Measurements from ENCODE around the gene NFATC3.

The NFATC3 gene

GRCh38 chr16:68273459-68273858, 188.3 kb downstream of the NFATC3 start:
- Histone ChIP-seq H3K4me1 (ENCODE audit: insufficient read depth, poor library complexity, severe bottlenecking) (peaks cover 23% of the 10 kb centered on the region), H3K27me3 (ENCODE audit: insufficient read depth, poor library complexity, severe bottlenecking) (no peaks in the 10 kb centered on the region), H3K4me3 (ENCODE audit: severe bottlenecking) (no peak overlapping the region), H3K36me3 (ENCODE audit: low read depth) (peaks cover 32% of the 10 kb centered on the region), H3K27ac (ENCODE audit: poor library complexity, severe bottlenecking) (no peak overlapping the region), H3K9me3 (ENCODE audit: severe bottlenecking) (no peaks in the 10 kb centered on the region)
- ATAC-seq (ENCODE audit: low read depth), result no peak
- no peak for TF ChIP-seq CTCF (IDR thresholded peaks at IDR 0.05; ENCODE audit: poor library complexity, severe bottlenecking)
- no peak for DNase-seq (ENCODE audit: low spot score)

GRCh38 chr16:68273896-68274295, 188.7 kb downstream of the NFATC3 start:
- peaks cover 23% of the 10 kb centered on the region for H3K4me1 ChIP-seq (ENCODE audit: insufficient read depth, poor library complexity, severe bottlenecking)

GRCh38 chr16:68274441-68274840, 189.3 kb downstream of the NFATC3 start:
- Histone ChIP-seq H3K9me3 (ENCODE audit: severe bottlenecking) (no peaks in the 10 kb centered on the region), H3K27ac (ENCODE audit: poor library complexity, severe bottlenecking) (no peak overlapping the region), H3K4me1 (ENCODE audit: insufficient read depth, poor library complexity, severe bottlenecking) (peaks cover 23% of the 10 kb centered on the region), H3K27me3 (ENCODE audit: insufficient read depth, poor library complexity, severe bottlenecking) (no peaks in the 10 kb centered on the region), H3K36me3 (ENCODE audit: low read depth) (peaks cover 36% of the 10 kb centered on the region), H3K4me3 (ENCODE audit: severe bottlenecking) (no peak overlapping the region)
- DNase-seq (ENCODE audit: low spot score) (no peak), ATAC-seq (ENCODE audit: low read depth) (no peak)
- no peak for TF ChIP-seq CTCF (IDR thresholded peaks at IDR 0.05; ENCODE audit: poor library complexity, severe bottlenecking)

More at GRCh38 chr16:68273896-68274295, 188.7 kb downstream of the NFATC3 start:
- peaks cover 30% of the 10 kb centered on the region for H3K36me3 ChIP-seq (ENCODE audit: low read depth)
- no peaks in the 10 kb centered on the region for H3K9me3 ChIP-seq (ENCODE audit: severe bottlenecking)
- H3K4me3 ChIP-seq (ENCODE audit: severe bottlenecking), result no peak overlapping the region
- no peak for TF ChIP-seq CTCF (IDR thresholded peaks at IDR 0.05; ENCODE audit: poor library complexity, severe bottlenecking)
- ATAC-seq (ENCODE audit: low read depth) (peak; percentile 48; the same call in 1 of the 3 replicates), DNase-seq (ENCODE audit: low spot score) (no peak)
- no peaks in the 10 kb centered on the region for H3K27me3 ChIP-seq (ENCODE audit: insufficient read depth, poor library complexity, severe bottlenecking)
- H3K27ac ChIP-seq (ENCODE audit: poor library complexity, severe bottlenecking), result no peak overlapping the region

- Histone ChIP-seq H3K4me1 (ENCODE audit: insufficient read depth, poor library complexity, severe bottlenecking) (peaks cover 23% of the 10 kb centered on the region), H3K9me3 (ENCODE audit: severe bottlenecking) (no peaks in the 10 kb centered on the region), H3K4me3 (ENCODE audit: severe bottlenecking) (no peak overlapping the region), H3K36me3 (ENCODE audit: low read depth) (peaks cover 40% of the 10 kb centered on the region), H3K27me3 (ENCODE audit: insufficient read depth, poor library complexity, severe bottlenecking) (no peaks in the 10 kb centered on the region), H3K27ac (ENCODE audit: poor library complexity, severe bottlenecking) (no peak overlapping the region)
- peak; percentile 53; the same call in 2 of the 3 replicates for ATAC-seq (ENCODE audit: low read depth)
- DNase-seq (ENCODE audit: low spot score), result no peak
- TF ChIP-seq CTCF (IDR thresholded peaks at IDR 0.05; ENCODE audit: poor library complexity, severe bottlenecking), result no peak
Observed at GRCh38 chr16:68275611-68276191, 190.5 kb downstream of the NFATC3 start.

GRCh38 chr16:68276223-68276622, 191.1 kb downstream of the NFATC3 start:
- TF ChIP-seq CTCF (IDR thresholded peaks at IDR 0.05; ENCODE audit: poor library complexity, severe bottlenecking), result no peak
- Histone ChIP-seq H3K27ac (ENCODE audit: poor library complexity, severe bottlenecking) (no peak overlapping the region), H3K4me3 (ENCODE audit: severe bottlenecking) (no peak overlapping the region), H3K27me3 (ENCODE audit: insufficient read depth, poor library complexity, severe bottlenecking) (no peaks in the 10 kb centered on the region), H3K9me3 (ENCODE audit: severe bottlenecking) (no peaks in the 10 kb centered on the region), H3K36me3 (ENCODE audit: low read depth) (peaks cover 40% of the 10 kb centered on the region), H3K4me1 (ENCODE audit: insufficient read depth, poor library complexity, severe bottlenecking) (peaks cover 23% of the 10 kb centered on the region)
- ATAC-seq (ENCODE audit: low read depth), result no peak
- DNase-seq (ENCODE audit: low spot score), result no peak

Data from RWPE2 (cell line).